ENCODE results near the gene USP13.

Gene USP13

DNA sequence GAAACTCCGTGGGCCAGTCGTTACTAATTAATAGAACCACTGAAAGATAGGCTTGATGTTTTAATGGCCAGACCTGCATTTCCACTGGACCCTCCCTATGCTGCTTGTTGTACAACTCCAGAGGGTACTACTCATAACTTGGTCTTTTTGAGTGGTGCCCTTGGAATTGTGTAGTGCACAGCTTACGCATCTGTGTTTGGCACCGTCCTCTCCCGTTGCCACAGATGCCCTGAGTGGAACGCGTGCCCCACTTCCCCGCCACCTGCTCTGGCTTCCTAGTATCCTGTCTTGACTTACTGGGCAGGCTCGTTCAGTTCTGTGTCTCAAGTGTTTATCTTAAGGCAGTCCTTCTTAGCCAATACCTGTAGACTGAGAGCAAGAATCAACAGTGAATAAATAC, 78.7 kb downstream of the USP13 start:
- DNase-seq (ENCODE audit: low read depth in 1 of 2, low spot score in 1 of 2) = no peak

DNA sequence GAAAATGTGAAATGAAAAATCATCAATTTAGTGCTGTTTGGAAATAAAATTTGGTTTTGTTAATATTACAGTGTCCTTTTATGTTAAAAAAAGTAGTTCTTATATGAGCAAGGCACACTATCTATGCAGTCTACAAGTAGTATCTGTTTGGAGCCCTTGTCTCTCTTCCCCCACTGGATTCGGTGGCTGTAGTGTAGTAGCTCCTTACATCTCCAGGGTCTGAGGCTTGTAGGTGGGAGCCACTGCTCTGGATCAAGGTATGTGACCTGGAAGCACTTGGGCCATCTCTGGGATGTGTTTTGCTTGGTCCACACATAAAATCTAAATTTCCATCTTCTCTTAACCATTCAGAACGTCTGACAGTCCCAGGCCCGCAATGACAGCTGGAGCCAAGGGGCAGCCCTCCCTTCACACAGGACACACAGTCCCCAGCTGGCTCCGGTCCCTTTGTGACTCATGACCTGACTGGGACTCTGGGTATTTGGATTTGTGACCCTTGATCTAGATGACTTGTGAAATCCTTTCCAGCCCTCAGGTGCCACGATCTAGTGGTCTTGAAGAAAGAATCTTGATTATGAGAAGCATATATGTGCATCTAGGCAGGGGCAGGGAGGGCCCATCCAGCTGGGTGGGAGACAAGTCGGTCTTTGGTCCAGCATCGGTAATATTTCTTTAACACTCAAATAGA, 80.0 kb downstream of the USP13 start:
- no peak for DNase-seq (ENCODE audit: low read depth in 1 of 2, low spot score in 1 of 2)

DNA sequence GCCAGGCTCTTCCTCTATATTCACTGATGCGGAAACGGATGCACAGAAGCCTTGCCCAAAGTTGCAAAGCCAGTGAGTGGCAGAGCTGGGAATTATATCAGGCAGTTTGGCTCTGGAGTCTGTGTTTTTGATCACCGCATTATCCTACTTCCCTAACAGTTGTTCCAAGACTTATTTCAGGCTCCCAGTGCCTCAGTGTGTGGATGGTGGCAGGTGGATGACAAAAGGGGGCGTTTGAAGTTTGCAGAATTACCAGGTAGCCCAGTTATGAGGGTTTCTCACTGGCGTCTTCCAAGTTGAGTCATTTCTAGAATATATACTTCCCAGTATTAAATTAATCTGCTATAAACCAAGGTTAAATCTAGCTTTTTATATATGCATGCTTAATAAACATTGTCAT, 81.0 kb downstream of the USP13 start:
- no peak for DNase-seq (ENCODE audit: low read depth in 1 of 2, low spot score in 1 of 2)

DNA sequence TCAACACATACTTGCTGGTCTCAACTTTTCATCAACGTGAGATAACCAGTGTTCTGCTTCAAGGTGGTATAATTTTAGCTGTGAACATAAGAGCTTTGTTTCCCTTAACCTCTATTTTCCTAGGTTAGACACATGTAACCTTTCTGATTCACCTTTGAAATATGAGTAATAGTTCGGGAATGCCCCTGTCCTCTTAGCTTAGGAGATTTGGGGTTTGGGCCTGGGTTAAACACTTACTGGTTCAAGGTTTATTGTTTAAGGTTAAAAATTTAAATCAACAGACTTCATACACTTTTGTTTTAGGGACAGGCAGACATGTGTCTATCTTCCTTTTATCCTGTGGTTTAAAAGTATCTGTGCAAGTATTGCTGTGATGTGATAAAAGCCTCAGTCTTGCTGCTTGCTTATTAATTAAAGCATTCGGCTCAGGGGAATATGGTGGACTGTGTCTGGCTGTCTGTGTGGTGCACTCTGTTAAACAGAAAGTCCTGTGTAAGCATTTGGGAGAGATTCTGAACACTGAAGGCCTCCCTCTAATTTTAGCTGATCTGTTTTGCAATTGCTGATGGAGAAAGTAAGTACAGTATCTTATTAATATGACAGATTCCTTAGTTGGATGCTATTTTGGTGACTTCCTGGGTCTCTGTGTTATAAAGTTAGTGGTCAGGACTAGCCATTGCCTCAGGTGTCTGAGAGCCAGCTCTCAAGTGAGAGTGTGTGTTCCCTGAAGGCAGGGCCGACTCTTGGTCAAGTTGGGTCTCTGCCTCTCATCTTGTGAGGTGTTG, 81.8 kb downstream of the USP13 start:
- no peak for DNase-seq (ENCODE audit: low read depth in 1 of 2, low spot score in 1 of 2)

DNA sequence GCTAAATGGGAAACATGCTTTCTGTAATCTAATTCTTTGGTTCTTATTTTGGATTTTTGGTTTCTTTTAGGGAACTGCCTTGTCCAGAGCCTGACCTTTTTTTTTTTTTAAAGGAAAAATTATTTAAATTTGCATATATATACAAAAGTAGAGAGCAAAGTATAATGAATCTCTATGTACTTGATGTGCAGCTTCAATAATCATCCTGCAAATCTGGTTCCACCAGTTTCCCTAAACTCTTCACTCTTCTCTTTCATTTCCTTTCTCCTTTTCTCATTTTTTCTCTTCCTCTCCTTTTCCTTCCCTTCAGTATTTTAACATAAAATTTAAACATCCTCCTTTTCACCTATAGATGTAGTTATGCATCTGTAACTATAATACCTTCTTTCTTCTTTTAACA, 82.5 kb downstream of the USP13 start:
- DNase-seq (ENCODE audit: low read depth in 1 of 2, low spot score in 1 of 2) = no peak

DNA sequence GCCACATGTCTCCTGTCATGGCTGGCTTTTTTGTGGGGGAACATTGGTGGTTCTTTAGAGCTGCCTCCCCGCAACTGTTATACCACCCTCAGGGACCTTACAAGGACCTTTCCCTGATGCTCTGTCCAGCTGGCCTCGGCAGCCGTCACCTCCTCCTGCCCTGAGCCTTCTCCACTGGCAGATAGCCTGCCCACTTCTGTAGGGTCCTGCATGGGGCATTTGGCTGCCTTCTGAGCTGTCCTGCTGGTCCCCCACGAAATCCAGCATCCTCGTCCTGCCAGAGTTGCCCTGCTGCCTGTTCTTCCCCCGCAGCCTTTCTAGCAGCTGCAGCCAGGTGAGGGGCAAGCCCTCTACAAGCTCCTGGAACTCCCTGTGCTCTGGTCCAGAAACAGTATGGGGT, 86.2 kb downstream of the USP13 start:
- no peak for DNase-seq (ENCODE audit: low read depth in 1 of 2, low spot score in 1 of 2)

DNA sequence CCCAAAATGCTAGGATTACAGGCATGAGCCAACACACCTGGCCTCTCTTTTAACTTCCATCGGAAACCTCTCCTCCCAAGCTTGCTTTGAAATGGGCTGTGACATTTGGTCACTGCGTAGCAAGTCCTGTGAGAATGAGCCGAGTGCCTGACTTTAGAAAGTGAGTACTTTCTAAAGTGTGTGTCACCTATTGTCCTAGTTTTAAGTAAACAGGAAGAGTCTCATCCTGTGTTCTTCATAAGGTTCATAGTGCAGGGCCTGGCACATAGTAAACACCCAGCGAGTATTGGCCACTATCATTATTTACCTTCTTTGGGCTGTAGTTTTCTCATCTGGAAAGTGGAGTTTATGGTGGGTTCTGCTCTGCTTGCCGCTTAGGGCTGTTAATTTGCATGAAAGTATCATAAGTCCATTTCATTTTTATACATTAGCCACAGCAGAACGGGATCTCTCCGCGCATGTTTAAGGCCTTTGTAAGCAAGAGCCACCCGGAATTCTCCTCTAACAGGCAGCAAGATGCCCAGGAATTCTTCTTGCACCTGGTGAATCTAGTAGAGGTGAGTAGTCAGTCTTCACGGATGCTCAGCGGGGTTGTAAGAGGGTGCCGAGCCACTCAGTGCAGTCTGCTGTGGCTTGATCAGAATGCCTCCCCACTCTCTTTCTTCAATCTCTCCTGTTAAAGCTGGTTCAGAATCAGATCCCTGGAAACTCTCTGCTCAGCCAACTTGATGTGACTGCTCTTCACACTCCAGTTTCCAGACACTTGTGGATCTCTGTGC, 87.2 kb downstream of the USP13 start:
- no peak for DNase-seq (ENCODE audit: low read depth in 1 of 2, low spot score in 1 of 2)

DNA sequence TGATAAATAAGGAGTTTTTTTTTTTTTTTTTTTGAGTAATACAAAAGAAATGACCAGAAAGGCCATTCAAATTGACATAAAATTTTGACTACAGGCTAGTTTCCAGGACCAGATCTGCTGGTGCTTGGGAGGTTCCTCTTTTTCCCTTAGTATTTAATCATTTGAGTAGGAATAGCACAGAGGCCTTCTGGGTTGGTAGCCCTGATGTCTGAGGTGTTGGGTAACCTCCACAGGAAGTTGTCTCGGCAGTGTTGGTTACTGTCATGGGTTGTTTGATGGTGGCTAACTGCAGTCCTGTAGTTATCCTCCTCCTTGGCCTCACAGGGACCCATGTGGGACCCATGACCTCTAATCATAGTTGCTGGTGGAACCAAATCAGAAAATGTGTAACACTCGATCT, 91.1 kb downstream of the USP13 start:
- DNase-seq (ENCODE audit: low read depth in 1 of 2, low spot score in 1 of 2) = no peak

DNA sequence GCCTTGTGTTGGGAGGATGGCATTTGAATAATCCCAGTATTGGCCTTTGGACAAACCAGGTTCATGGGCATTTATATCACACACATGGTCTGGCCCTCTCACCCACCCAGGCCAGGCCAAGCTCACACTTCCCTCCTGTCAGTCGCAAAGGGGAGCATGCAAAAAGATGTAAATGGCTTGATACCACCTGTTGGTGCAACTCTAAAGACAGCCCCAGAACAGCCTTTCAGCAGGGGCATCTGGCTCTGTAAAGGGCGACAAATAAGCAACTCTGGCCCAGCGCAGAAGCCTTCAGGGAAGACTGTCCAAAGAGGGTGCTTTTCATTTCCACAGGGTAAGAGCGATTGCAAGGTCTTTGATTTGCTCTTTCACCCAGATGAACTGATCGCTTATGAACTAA, 91.8 kb downstream of the USP13 start:
- DNase-seq (ENCODE audit: low read depth in 1 of 2, low spot score in 1 of 2) = no peak

DNA sequence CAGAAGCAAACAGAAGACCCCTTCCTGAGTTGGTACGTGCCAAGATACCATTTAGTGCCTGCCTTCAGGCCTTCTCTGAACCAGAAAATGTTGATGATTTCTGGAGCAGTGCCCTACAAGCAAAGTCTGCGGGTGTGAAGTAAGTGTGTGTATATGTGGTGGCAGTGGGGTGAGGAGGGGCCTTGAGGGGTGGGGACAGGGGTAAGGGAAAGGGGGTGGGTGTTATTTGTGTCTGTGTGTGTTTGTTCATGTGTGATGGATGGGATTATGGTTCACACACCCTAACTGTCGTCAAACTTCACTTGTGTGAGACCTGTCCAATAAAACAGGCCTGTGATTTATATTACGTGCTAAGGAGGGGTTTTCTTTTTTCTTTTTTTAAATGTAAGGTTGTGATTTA, 92.2 kb downstream of the USP13 start:
- DNase-seq (ENCODE audit: low read depth in 1 of 2, low spot score in 1 of 2) = no peak

DNA sequence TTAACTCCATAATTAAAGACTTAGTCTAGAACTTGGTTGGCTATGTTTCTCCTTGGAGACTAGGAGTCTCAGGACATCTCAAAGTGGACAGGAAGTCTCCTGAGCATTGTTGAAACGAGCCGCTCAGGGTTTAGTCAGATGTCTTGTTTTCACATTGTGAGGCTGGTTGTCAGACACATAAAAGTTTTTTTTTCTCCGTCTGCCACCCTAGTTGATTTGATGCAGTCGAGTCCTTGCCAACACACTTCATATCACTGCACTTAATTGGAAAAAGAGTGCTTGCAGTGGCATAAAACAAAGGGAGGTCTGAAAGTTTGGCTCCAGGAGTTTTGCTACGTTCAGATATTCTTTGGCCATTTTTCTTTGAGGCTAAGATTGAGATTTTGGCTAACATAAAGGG, 92.9 kb downstream of the USP13 start:
- DNase-seq (ENCODE audit: low read depth in 1 of 2, low spot score in 1 of 2) = no peak

DNA sequence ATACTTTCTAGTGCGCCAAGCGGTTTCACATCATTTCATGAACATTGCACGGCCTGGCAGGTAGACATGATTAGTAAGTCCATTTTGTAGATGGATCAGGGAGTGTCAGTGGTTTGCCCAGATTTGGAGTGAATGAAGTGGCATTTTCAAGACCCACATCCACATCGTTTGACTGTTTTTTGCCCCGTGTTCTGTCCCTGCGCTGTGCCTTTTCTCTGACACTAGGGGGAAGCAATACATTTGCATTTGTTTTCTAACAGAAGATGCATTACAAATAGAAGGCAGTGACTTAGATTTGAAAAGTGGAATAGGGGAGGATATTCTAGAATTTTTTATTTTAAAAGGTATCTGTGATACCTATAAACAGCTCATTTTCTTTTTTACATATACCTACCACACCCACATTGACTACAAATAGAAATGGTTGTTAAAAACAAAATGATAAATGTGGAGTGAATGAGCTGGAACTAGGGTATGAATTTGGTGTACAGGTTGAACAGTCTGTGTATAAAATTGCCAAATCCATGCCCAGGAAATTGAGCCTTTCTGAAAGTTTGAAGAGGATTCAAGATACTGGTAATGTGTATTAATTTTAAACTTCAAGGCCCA, 98.0 kb downstream of the USP13 start:
- no peak for DNase-seq (ENCODE audit: low read depth in 1 of 2, low spot score in 1 of 2)

DNA sequence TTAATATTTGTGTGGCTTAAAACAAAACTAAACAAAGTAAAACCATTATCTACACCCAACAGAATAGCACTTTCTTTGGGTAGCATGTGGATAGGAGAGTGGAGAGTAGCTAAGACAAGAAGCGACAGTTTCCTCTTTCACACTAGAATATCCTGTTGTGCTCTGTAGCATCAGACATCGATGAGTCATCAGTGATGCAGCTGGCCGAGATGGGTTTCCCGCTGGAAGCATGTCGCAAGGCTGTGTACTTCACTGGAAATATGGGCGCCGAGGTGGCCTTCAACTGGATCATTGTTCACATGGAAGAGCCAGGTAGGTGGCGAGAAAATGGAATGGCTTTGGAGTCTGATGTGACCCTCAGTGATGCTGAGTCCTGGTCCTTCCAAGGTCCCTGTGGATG, 108.1 kb downstream of the USP13 start:
- no peak for DNase-seq (ENCODE audit: low read depth in 1 of 2, low spot score in 1 of 2)

DNA sequence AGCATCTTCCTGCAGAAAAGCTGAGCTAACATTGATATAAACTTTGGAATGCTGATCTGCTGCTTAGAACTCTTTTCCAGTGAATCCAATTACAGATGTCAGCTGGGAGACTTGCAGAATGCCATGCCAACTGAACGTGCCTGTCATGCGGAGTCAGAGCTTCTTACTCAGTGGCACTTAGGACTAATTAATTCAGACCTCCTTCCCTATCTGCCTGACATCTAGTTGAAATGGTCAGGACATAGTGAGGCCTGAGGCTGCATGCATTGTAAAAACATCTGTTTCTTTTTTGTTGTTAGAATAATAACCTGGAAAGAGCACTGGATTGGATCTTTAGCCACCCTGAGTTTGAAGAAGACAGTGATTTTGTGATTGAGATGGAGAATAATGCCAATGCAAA, 112.6 kb downstream of the USP13 start:
- DNase-seq (ENCODE audit: low read depth in 1 of 2, low spot score in 1 of 2) = no peak

DNA sequence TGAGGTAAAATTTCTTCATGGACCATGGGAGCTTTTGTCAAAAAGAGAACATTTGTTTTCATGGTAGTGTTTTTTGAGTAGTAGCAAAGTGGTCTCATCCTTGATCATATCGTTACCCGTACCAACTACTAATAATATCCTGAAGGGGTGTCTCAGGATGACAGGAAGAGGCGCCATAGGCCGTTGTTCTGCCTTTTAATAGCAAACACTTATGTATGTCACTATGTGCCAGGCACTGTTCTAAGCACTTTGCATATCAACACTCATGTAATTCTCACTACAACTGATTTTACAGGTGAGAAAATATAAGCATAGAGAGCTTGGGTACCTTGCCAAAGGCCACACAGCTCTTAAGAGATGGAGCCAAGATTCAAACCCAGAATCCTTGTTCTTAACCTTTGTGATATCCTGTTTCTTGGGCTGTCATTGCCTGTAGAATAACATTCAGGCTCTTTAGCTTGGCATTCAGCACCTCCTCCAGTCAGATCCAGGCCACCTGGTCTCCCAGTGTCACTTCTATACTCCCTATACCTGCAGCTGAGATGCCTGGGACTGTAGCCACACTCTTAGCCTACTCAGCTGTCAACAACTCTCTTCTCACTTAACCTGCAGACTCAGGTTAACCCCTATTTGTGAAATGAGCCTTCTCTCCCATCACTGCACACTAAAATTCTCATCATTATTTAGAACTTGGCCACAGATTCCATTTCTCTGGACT, 113.7 kb downstream of the USP13 start:
- DNase-seq (ENCODE audit: low read depth in 1 of 2, low spot score in 1 of 2) = no peak

DNA sequence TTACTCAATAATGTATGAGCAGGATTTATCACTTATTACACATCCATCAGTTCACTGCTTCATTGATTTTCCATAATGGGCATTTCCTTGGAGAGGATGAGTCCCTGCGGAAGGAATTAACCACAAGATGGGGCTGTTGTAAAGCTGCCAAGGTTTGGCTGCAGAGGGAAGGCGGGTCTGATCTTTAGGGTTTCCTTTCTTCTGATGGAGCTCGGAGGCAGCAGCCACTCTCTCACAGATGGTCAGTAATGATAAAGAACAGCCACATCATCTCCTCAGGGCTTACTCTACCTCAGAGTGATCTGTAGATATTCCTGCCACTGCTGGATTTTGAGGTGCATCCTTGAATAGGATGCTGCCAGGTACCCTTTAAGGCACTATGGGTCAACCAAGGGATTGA, 115.2 kb downstream of the USP13 start:
- DNase-seq (ENCODE audit: low read depth in 1 of 2, low spot score in 1 of 2) = no peak

DNA sequence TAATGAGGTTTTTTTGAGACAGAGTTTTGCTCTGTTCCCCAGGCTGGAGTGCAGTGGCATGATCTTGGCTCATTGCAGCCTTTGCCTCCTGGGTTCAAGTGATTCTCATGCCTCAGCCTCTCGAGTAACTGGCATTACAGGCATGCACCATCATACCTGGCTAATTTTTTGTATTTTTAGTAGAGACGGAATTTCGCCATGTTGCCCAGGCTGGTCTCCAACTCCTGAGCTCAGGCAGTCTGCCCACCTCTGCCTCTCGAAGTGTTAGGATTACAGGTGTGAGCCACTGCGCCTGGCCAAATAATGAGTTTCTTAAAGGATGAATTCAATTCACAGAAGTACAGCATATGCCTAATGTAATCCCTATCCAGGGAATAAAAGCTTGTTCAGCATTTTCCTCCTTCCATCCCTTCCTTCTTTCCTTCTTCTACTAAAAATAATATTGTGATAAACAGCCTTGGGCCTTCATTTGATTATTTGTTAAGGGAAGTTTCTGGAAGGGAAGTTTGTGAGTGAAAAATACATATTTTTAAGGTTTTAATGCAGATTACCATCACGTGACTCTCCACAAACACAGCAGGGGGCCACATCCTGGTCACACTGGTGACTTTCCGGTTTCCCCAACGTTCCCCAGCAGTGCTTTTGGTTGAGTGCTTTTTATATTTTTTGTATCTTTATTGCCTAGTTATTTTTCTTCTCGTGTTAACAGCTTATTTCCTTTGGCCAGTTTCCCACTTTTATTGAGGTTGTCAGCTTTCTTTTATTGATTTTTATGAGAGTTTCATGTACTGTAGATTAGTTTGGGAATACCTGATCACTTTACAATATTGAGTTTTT, 116.8 kb downstream of the USP13 start:
- no peak for DNase-seq (ENCODE audit: low read depth in 1 of 2, low spot score in 1 of 2)

DNA sequence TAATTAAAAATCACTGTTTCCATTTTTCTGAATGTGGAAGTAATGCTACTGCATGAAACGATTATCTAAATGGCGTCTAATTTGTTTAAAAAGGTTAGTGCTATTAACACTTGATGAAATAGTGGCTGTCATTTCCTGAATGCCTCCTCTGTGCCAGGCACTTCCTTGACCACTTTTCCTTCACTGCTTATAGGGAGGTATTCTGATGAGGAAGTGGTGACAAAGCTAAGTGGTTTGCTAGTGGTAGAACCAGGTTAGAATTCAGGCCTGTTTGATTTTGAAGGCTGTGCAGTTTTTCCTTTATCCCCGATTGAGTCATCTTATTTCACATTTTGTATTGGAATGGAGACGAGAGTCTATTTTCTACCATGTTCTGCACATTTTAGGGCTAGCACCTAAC, 119.0 kb downstream of the USP13 start:
- DNase-seq (ENCODE audit: low read depth in 1 of 2, low spot score in 1 of 2) = no peak

DNA sequence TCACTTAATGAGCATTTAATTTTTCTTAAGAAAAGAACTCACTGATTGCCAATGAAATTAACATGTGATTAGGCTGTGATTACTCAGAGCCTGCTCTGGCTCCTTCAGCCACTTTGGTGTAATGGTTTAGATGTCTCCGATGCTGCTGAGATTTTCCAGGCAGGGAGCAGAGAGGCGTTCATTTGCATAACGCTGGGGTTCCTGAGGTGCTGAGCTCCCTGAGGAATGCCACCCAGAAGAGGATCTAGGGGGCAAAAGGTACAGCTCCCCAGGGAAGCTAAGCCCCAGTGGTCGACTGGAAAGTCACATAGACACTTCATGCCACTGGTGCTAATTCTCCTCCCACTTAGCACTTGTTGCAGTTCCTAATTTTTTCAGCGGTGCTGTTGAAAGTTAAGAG, 119.5 kb downstream of the USP13 start:
- DNase-seq (ENCODE audit: low read depth in 1 of 2, low spot score in 1 of 2) = no peak

DNA sequence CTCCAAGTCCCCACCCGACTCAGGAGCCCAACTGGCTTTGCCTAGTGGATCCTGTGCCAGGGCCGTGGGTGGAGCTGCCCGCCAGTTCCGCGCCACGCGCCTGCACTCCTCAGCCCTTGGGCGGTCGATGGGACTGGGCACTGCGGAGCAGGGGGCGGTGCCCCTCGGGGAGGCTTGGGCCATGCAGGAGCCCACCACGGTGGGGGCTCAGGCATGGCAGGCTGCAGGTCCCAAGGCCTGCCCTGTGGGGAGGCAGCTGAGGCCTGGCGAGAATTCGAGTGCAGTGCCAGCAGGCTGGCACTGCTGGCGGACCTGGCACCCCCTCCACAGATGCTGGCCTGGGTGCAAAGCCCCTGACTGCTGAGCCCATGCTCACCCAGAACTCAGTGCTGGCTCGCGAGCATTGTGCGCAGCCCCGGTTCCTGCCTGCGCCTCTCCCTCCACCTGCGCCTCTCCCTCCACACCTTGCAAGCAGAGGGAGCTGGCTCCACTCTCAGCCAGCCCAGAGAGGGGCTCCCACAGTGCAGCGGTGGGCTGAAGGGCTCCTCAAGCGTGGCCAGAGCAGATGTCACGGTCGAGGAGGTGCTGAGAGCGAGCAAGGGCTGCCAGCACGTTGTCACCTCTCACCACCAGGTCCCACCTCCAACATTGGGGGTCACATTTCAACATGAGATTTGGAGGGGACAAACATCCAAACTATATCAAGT, 122.7 kb downstream of the USP13 start:
- DNase-seq (ENCODE audit: low read depth in 1 of 2, low spot score in 1 of 2) = no peak

All from stimulated activated CD4-positive, alpha-beta T cell treated with anti-CD3 and anti-CD28 coated beads, Interleukin-15, amount 100 ng/mL, for 1 hour (primary cell).